Esophagus (tissue), 2 donors: ENCODE data around the gene LRRK1. TPM values are rescaled to one million over a fixed set of nuclear protein-coding genes. Genes with fewer than 3 reads are reported as not detected.

ENCODE experiments used
- H3K27ac ChIP-seq, 2 donors: one replicate each; pipeline ENCODE4 v1.5.1; 2013; ENCODE audit warnings: low read depth in 2 of 2, mild to moderate bottlenecking in 2 of 2, inconsistent platforms in 1 of 2, low read length in 1 of 2, moderate library complexity in 1 of 2
- H3K27me3 ChIP-seq, 2 donors: one replicate each; pipeline ENCODE4 v1.6.1; 2013; ENCODE audit warnings: low read length in 2 of 2, control low read depth in 1 of 2, mild to moderate bottlenecking in 1 of 2; ENCODE audit not compliant: insufficient read depth in 2 of 2, control insufficient read depth in 1 of 2
- H3K36me3 ChIP-seq, 2 donors: one replicate each; pipeline ENCODE4 v1.6.1; 2013; ENCODE audit warnings: low read length in 1 of 2; ENCODE audit not compliant: control insufficient read depth in 2 of 2, insufficient read depth in 2 of 2
- H3K4me1 ChIP-seq, 2 donors: one replicate each; pipeline ENCODE4 v1.6.1; 2013; ENCODE audit warnings: low read length in 1 of 2; ENCODE audit not compliant: control insufficient read depth in 2 of 2, insufficient read depth in 2 of 2
- H3K4me3 ChIP-seq, 2 donors: one replicate each; pipeline ENCODE4 v1.5.1; 2013; ENCODE audit warnings: low read length in 2 of 2, mild to moderate bottlenecking in 2 of 2, low read depth in 1 of 2, moderate library complexity in 1 of 2
- H3K9me3 ChIP-seq, 2 donors: one replicate each; pipeline ENCODE4 v1.6.1; 2013; ENCODE audit warnings: mild to moderate bottlenecking in 2 of 2, low read depth in 1 of 2, low read length in 1 of 2, moderate library complexity in 1 of 2; ENCODE audit not compliant: control insufficient read depth in 2 of 2, insufficient read depth in 1 of 2
- WGBS, 2 donors: extraction: QIAGEN DNeasy Blood & Tissue Kit; methylation state at CpG; one replicate each; pipeline ENCODE4 v1.1.7; 2013; 5-methylcytosine and 5-hydroxymethylcytosine counted together
- polyA plus RNA-seq, 2 donors: library from polyadenylated mRNA; stranded (reverse); fragments of 200-250 nt; gene quantifications; one replicate each; pipeline ENCODE4 v1.2.3, GENCODE V29; 2013
- donor health status: healthy with polysubstance abuse.
- donor health status: Bipolar disorder and iron deficiency.

LRRK1 gene
- polyA plus RNA-seq, 2 donors = 4.4 to 7.0 TPM

DNA sequence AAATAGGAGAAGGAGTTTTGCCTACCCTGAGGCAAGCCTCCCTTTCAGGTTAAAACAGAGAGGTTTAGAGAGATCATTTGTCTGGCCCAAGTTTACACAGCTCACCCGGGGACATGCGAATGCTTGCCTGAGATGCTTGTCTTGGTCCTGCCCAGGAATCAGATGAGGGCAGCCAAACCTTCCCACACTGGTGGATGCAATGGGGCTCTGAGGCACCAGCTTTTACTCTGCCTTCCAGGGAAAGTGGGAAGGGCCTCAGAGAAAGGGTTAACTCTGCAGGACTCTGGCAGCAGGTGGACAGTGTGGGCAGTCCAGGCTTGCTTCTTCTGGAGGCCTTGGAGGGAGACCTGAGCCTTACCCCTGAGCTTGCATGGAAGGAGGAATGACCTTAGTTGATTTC lies 90.0 kb downstream of the LRRK1 start:
- peak overlapping the region in 1 of 2 donors; percentile 4 for H3K4me3 ChIP-seq
- no peaks in the 10 kb centered on the region for H3K4me1 ChIP-seq
- H3K36me3 ChIP-seq = peaks cover 0 to 4% of the 10 kb centered on the region in 2 donors
- peaks cover 0 to 3% of the 10 kb centered on the region in 2 donors for H3K9me3 ChIP-seq
- H3K27me3 ChIP-seq = no peaks in the 10 kb centered on the region
- no peak overlapping the region for H3K27ac ChIP-seq
- WGBS, 2 donors = 53 to 59% methylated on average over 2 of the region's 2 CpGs

DNA sequence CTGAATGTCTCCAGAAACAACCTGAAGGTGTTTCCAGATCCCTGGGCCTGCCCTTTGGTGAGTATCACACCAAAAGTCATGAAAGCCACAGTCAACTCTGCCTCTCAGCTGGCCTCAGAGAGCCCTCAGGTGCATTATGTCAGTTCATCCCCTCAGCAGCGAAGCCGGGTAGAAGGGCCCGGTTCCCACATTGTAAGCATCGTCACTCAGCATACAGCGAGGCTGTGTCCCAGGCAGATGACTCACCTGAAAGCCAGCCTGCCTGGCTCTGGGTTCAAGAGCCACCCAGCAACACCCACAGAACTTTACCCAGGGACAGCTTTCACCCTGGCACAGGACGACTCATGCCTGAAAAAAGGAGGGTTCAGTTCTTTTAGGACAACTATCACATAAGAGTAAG lies 91.6 kb downstream of the LRRK1 start:
- Histone ChIP-seq H3K4me1 (peaks cover 0 to 3% of the 10 kb centered on the region in 2 donors), H3K4me3 (no peak overlapping the region), H3K27me3 (no peaks in the 10 kb centered on the region), H3K36me3 (peaks cover 0 to 7% of the 10 kb centered on the region in 2 donors), H3K9me3 (no peaks in the 10 kb centered on the region), H3K27ac (no peak overlapping the region)
- 87 to 88% methylated on average over 6 of the region's 6 CpGs for WGBS, 2 donors

DNA sequence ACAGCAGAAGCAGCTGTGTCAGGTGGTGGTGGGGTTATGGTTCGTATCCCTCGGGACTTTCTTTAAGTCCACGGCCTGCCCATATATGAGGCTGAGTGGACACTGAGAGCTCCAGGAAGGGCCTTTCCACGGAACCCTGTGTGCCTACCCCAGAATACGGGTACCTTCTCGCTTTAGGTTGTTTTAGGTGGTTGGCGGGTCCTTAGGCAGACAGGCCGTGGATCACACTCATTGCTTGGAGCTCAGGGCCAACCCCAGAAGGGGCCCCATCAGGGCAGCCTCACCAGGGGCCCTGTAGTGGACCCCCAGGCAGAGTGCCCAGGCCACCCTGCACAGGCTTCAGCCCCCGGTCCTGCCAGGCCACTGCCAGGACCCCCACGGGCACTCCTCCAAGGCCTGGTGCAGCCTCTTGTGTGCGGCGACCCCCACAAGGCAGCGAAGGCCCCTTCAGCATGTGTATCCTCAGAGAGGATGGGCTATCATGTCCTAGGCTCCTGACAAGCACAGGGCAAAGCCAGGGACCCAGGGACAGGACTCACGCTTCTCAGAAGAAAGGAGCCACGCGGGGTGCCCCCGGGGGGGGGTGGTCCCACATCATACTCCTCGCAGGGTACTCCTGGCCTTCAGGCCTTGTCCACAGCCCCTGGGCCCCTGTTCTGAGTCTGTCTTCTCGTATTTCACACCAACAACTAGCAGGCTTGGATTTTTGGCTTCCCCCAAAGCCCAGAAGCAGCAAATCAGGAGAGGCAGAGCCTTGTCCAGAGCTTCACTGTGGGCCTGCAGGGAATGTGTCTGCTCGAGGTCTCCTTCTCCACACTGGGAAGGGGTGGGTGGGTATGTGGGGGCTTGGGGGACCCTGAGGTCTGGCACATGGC lies 93.4 kb downstream of the LRRK1 start:
- WGBS, 2 donors = 91 to 92% methylated on average over 20 of the region's 20 CpGs
- H3K36me3 ChIP-seq = peaks cover 5 to 11% of the 10 kb centered on the region in 2 donors
- no peaks in the 10 kb centered on the region for H3K9me3 ChIP-seq
- no peaks in the 10 kb centered on the region for H3K27me3 ChIP-seq
- no peak overlapping the region for H3K4me3 ChIP-seq
- peaks cover 0 to 3% of the 10 kb centered on the region in 2 donors for H3K4me1 ChIP-seq
- no peak overlapping the region for H3K27ac ChIP-seq

DNA sequence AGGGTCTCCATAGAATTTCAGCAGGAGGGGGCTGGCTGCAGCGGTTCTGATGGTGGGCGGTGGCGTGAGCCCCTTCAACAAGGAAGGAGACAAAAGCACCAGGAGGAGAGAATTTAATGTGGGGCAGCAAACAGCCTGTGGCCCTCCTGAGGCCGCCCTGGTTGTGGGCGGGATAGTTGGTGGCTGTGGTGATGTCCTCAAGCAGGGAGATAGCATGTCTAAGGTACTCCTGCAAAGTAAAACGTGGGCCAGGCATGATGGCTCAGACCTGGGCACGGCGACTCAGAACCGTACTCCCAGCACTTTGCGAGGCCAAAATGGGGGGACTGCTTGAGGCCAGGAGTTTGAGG lies 94.0 kb downstream of the LRRK1 start:
- Histone ChIP-seq H3K9me3 (no peaks in the 10 kb centered on the region), H3K36me3 (peaks cover 5 to 11% of the 10 kb centered on the region in 2 donors), H3K4me3 (no peak overlapping the region), H3K27ac (no peak overlapping the region), H3K4me1 (peaks cover 0 to 3% of the 10 kb centered on the region in 2 donors), H3K27me3 (no peaks in the 10 kb centered on the region)
- whole genome bisulfite sequencing, 2 donors = 95 to 98% methylated on average over 10 of the region's 10 CpGs

DNA sequence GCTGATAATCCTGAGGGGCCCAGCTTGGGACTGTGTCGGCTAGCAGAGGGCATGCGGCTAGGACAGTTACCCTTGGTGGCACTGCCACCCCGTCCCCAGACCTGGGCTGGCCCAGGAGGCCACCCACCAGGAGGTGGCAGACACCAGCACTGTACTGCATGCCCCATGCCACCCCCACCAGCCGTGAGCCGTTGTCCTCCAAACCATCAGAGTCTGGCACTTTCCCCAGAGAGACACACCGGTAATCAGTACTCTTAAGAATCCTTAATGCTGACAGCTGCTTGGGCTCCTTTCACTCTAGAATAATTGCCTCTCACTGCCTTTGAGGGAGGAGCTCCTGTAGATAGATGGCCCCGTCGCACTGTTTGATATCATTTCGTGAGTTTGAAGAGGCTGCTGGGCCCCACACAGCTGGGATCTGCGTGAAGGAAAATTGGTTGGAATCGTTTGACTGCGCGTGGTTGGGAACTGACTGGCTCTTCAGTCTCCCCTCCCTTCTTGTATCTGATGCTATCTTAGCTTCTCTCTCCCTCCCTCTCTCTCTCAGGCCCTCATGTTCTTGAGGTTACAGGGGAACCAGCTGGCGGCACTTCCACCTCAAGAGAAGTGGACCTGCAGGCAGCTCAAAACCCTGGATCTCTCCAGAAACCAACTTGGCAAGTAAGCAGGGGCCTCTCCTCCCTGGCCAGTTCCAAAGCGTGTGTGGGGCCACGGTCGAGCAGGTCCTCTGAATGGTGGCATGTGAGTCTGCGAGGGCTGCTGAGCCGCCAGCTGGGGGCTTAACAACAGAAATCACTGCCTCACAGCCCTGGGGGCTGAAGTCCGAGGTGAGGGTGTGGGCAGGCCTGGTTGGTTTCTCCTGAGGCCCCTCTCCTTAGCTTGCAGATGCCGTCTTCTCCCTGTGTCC lies 94.9 kb downstream of the LRRK1 start:
- H3K36me3 ChIP-seq = peaks cover 5 to 11% of the 10 kb centered on the region in 2 donors
- H3K27me3 ChIP-seq = no peaks in the 10 kb centered on the region
- WGBS, 2 donors = 83 to 87% methylated on average over 21 of the region's 21 CpGs
- no peak overlapping the region for H3K27ac ChIP-seq
- H3K4me3 ChIP-seq = no peak overlapping the region
- peaks cover 0 to 3% of the 10 kb centered on the region in 2 donors for H3K4me1 ChIP-seq
- H3K9me3 ChIP-seq = no peaks in the 10 kb centered on the region

DNA sequence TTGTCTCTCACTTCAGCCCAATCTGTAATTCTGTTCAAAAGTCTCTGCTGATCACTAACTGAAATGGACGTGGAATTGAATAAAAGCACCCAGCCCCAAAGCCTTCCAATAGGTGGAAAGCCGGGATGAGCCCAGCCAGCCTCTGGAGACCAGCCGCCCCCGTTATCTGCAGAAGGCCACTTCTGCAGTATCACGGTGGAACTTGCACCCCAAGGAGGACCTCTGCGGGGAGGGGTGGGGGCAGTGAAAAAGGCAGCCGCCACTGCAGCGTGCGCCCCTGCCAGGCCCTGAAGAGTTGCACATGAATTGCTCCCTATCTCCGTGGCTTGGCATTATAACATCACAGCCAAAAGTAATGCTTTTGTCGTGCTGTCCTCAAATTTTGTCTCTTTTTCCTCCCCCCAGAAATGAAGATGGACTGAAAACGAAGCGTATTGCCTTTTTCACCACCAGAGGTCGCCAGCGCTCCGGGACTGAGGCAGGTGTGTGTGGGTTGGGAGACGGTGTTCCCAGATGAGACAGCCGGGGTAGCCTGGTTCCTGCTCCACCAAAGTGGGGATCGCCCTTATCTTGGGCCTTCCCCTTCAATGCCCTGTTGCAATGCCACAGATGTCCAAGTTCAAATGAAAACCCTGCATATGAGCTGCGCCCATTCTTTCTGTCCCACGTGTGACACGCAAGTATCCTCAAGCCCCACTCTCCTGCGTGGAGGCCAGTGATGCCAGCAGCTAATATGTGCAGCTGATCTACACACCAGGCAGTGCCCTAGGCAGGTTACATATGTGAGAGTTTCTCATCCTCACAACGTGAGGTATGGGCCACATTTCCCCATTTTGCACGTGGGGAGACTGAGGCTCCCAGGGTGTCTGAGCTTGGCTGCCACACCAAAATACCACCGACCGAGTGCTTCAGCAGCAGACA lies 96.0 kb downstream of the LRRK1 start:
- Histone ChIP-seq H3K4me3 (no peak overlapping the region), H3K27me3 (no peaks in the 10 kb centered on the region), H3K36me3 (peaks cover 5 to 11% of the 10 kb centered on the region in 2 donors), H3K9me3 (no peaks in the 10 kb centered on the region), H3K27ac (no peak overlapping the region), H3K4me1 (peaks cover 0 to 3% of the 10 kb centered on the region in 2 donors)
- 57 to 59% methylated on average over 27 of the region's 27 CpGs for WGBS, 2 donors

DNA sequence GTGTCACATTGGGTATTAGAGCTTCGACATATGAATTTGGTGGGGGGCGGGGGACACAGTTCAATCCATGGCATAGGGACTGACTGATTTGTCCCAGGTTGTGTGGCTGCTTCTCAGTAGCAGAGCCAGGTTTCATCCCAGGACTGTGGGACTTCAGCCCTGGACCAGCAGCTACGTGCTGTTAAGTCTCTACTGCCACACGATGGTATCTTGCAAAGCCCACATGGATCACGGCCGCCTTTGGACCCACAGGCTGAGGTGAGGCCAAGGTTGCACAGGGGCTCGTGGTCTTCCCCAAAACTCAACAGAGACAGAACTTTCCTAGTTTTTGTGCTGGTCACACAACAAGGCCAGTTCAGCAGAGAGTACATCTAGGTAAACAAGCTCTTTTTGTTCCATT lies 97.4 kb downstream of the LRRK1 start:
- H3K27me3 ChIP-seq = no peaks in the 10 kb centered on the region
- peaks cover 0 to 3% of the 10 kb centered on the region in 2 donors for H3K4me1 ChIP-seq
- peaks cover 5 to 13% of the 10 kb centered on the region in 2 donors for H3K36me3 ChIP-seq
- no peak overlapping the region for H3K27ac ChIP-seq
- H3K4me3 ChIP-seq = no peak overlapping the region
- WGBS, 2 donors = 94 to 97% methylated on average over 7 of the region's 7 CpGs
- no peaks in the 10 kb centered on the region for H3K9me3 ChIP-seq

DNA sequence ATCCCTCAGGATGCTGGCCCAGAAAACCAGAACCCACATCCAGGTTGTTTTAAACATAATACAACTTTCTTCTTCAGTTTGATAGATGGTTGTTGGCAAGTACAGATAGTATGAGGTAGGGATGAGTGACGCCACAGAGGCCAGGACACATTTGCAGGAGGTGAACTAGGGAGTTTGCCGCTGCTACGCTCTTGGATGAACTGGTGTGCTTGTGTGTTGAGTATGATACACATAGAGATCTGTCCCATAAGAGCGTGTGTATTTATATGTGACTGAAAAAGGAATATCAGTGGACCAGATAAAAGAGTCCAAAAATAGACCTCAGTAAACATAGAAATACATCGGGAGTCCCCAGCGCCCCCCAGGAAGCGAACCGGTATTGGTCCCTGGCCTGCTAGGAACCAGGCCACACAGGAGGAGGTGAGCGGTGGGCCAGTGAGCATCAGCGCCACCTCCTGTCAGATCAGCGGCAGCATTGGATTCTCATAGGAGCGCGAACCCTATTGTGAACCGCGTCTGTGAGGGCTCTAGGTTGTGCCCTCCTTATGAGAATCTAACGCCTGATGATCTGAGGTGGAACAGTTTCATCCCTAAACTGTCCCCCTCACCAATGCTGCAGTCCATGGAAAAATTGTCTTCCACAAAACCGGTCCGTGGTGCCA lies 98.1 kb downstream of the LRRK1 start:
- H3K27ac ChIP-seq = no peak overlapping the region
- H3K27me3 ChIP-seq = no peaks in the 10 kb centered on the region
- peaks cover 6 to 13% of the 10 kb centered on the region in 2 donors for H3K36me3 ChIP-seq
- no peaks in the 10 kb centered on the region for H3K9me3 ChIP-seq
- H3K4me3 ChIP-seq = no peak overlapping the region
- 83 to 86% methylated on average over 18 of the region's 18 CpGs for WGBS, 2 donors
- peaks cover 0 to 3% of the 10 kb centered on the region in 2 donors for H3K4me1 ChIP-seq
